GM18868 (cell line): ENCODE results near the gene COG5.
A peak's percentile ranks its signal among the peaks of the same experiment; 100 is the strongest.
"Not testable (repeated sequence)": the region's sequence is repeated elsewhere in the genome, so short reads cannot be mapped to it uniquely, and the experiment has no call there.

Experiments
- ATAC-seq: cut with Tn5 transposase; IDR thresholded peaks from one replicate; pipeline ENCODE4 v1.9.1; 2021; ENCODE audit warnings: mild to moderate bottlenecking, moderate library complexity; ENCODE audit not compliant: unreplicated experiment

The COG5 gene

DNA sequence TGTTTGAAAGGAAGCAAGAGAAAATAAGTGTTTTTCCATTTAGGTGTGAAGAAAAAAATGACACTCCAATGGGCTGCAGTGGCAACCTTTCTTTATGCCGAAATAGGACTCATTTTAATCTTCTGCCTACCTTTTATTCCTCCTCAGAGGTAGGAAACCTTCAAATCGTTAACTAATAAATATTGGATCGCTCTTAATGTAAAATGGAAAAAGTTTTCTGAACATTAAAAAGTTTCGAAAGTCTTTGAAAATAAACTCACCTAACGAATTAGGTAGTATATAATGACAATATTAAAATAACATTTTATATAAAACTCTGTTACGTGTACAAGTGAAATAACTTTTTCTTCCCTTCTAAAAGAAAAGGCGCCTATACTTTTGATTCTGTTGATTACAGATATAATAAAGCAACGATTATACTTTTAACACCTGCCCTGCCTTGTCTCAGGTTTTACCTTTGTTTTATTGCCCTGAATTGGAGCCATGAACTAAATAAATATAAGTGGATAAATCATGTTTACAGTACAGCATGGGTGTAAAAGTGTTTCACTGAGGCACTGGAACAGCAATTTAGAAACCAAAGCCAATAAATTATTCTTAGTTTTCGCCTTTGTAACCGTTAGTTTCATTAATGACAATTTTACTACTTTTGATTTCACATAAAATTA, 17.1 kb upstream of the COG5 start:
- ATAC-seq: no peak

DNA sequence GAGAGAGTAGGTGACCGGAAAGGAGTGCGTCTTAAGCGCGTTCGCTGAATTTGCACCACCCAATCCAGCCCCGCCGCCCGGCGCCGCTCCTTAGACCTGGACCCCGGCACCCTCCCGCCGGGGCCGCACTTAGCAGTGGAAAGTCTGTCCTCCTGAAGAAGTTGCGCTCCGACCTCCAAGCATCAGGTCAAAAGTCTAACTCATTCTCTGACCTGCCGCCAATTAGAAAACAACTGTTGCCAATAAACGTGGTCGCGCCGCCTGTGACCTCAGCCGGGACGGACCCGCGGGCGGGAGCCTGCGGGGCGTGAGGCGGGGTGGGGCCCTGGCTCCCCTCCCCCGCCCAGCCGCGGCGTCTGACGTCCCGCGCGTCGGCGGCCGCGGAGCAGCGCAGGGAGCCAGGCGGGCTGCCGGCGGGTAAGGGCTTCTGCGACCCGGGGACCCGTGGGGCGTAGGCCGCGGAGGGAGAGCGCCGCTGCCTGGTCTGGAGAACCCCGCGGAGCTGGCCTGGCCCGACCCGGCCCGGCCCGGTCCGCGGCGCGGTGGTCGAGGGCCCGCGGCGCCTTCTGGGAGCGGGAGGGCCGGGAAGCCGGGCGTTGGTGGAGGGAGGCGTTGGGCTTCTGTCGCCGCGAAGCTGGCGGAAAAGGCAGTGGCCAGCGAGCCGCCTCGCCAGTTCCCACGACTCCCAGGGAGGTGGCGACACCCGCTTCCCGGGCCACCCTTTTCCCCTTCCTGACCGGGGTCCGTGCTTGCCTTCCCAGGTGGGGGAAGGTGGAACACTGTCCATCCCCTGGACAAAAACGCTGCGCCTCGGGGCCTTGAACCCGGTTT, 16.4 kb upstream of the COG5 start, which contains the start of gene BCAP29:
Gene BCAP29, plus strand, starts transcription at position 362 of the 831 bp plus-strand sequence. CDS start 527 bp downstream, outside the sequence.
- ATAC-seq: peak; percentile 96

DNA sequence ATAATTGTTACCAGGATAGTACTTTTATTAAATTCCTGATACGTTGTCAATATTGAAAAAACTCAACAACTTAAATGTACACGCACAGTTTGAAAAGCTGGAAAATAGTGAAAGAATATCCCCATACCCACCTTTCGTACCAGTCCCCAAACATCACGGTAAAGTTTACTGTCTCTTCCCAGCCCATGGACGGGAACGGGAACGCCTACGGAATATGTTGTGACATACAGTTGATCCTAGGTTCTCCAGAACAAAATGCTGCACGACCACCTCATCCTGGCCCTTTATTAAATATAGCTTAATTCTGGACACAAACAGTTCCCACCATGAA, 15.8 kb upstream of the COG5 start:
- ATAC-seq: no peak

DNA sequence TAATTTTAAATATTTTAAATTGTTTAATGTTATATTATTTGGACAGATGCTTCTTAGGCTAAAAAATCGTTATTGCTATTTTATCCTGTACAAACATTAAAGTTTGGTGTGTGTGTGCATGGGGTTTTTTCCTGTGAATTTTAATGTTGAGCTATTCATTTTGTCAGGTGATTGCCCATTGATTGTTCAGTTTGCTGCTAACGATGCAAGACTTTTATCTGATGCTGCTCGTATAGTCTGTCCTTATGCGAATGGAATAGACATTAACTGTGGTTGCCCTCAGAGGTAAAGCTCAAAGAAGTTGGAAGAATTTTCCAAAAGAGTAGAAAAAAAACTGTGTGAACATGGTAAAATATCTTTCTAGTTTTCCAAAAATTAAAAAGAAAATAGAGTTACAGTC, 9.8 kb upstream of the COG5 start:
- no peak for ATAC-seq

GRCh38 chr7:107570298-107570697, 6.6 kb upstream of the COG5 start:
- ATAC-seq: no peak

GRCh38 chr7:107564553-107565298, 1.0 kb upstream of the COG5 start:
- ATAC-seq: no peak

- peak; percentile 61 for ATAC-seq
Observed at GRCh38 chr7:107563081-107563774, 492 bp downstream of the COG5 start.

GRCh38 chr7:107560898-107561516, 2.7 kb downstream of the COG5 start:
- ATAC-seq: no peak

GRCh38 chr7:107559864-107560263, 3.9 kb downstream of the COG5 start:
- ATAC-seq: no peak

- ATAC-seq: no peak
Observed at GRCh38 chr7:107555893-107556292, 7.8 kb downstream of the COG5 start.

- ATAC-seq: no peak
Observed at GRCh38 chr7:107551936-107552335, 11.8 kb downstream of the COG5 start.

GRCh38 chr7:107544848-107545591, 18.7 kb downstream of the COG5 start:
- no peak for ATAC-seq

DNA sequence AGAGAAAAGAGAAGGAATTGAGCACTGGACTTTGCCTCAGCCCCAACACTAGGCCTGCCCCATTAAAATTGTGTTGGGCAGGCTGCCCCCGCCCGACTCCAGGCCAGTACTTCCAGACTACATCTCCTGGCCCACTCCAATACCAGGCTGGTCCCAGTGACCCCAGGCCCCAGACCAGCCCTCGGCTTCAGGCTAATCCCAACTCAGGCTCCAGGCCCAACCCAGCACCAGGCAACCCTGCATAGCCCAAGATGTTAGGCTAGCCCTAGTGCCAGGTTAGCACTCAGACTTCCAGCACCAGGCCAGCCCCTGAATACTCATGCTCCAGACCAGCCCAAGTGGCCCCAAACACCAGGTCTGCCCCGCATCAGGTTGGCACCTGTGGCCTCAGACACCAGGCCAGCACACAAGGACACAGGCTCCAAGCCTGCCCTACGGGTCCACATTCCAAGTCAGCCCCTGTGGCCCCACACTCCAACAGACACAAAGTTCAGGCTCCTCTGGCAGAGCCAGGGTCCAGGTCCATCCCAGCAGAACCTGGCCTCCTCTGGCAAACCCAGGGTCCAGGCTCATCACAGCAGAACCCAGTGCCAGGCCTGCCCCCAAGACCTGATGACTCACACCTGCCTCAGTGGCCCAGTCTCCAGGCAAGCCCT, 20.3 kb downstream of the COG5 start:
- no peak for ATAC-seq

- no peak for ATAC-seq
Observed at GRCh38 chr7:107538001-107538400, 25.7 kb downstream of the COG5 start.

DNA sequence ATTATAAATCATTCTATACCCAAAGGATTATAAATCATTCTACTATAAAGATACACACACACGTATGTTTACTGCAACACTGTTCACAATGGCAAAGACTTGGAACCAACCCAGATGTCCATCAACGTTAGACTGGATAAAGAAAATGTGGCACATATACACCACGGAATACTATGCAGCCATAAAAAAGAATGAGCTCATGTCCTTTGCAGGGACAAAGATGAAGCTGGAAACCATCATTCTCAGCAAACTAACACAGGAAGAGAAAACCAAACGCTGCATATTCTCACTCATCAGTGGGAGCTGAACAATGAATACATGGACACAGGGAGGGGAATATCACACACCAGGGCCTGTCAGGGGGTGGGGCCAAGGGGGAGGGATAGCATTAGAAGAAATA, 26.5 kb downstream of the COG5 start:
- not testable (repeated sequence) for ATAC-seq

DNA sequence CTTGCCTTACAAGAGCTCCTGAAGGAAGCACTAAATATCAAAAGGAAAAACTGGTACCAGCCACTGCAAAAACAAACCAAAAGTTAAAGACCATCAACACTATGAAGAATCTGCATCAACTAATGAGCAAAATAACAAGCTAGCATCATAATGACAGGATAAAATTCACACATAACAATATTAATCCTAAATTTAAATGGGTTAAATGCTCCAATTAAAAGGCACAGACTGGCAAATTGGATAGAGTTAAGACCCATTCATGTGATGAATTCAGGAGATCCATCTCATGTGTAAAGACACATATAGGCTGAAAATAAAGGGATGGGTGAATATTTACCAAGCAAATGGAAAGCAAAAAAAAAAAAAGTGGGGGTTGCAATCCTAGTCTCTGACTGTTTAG, 29.6 kb downstream of the COG5 start:
- no peak for ATAC-seq

DNA sequence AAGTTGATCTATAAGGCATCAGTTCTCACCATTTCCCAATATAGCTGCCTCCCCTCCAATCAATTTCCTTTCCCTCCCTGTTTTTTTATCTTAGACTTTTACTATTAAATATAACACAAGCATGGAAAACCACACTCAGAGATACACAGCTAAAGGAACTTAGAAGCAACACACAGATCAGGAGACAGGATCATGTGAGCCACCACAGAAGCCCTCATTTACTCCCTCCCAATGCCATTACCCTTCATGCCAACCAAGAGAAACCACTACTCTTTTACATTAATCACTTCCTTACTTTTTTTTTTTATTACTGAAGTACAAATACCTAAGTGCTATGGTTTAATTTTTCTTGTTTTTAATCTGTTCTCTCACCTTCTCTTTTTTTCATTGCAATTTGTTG, 33.0 kb downstream of the COG5 start:
- no peak for ATAC-seq

- no peak for ATAC-seq
Observed at GRCh38 chr7:107528461-107528860, 35.3 kb downstream of the COG5 start.

GRCh38 chr7:107527196-107527595, 36.5 kb downstream of the COG5 start:
- no peak for ATAC-seq
